Adrenal gland (tissue), 5 donors: Measurements from ENCODE around the gene PPFIA3.

ENCODE experiments used
- CTCF ChIP-seq, 6 experiments: fragments of 450-650 bp in 4 of 6; fragments of 200-600 bp in 2 of 6; sonication (generic) in 1 of 6; IDR thresholded peaks; 1 replicate in 5 of 6; 2 replicates in 1 of 6; pipeline versions ENCODE4 v1.5.1 to v1.8.0; 2016 to 2021; ENCODE audit warnings: antibody characterized with exemption in 6 of 6, mild to moderate bottlenecking in 2 of 6, moderate library complexity in 1 of 6
- POLR2A ChIP-seq, 2 donors: fragments of 450-650 bp; IDR thresholded peaks; one replicate each; pipeline ENCODE4 v1.6.1; 2017; ENCODE audit warnings: antibody characterized with exemption in 2 of 2, mild to moderate bottlenecking in 2 of 2, moderate library complexity in 1 of 2
- donor health status: DM: no; HTN: no; CAD: no.

GRCh38 chr19:49119411-49120324 lies at the start of gene PPFIA3:
- TF ChIP-seq CTCF (IDR thresholded peaks at IDR 0.05) (no peak), POLR2A (IDR thresholded peaks at IDR 0.05) (no peak)
